ENCODE results near the gene FBXW8.

GRCh38 chr12:116954710-116955381, 44.1 kb downstream of the FBXW8 start:
- TF ChIP-seq CTCF (IDR thresholded peaks at IDR 0.05) (no peak), MLX (CRISPR knock-in tag; IDR thresholded peaks at IDR 0.05) (no peak), CREB1 (CRISPR knock-in tag; IDR thresholded peaks at IDR 0.05) (no peak), SMAD3 (CRISPR knock-in tag; IDR thresholded peaks at IDR 0.05; ENCODE audit: borderline replicate concordance) (no peak), NR2C2 (CRISPR knock-in tag; IDR thresholded peaks at IDR 0.05) (no peak), NR3C1 (CRISPR knock-in tag; conservative IDR thresholded peaks at IDR 0.05; ENCODE audit: low read depth) (no peak), JUN (CRISPR knock-in tag; IDR thresholded peaks at IDR 0.05) (no peak), TEAD4 (CRISPR knock-in tag; IDR thresholded peaks at IDR 0.05) (no peak), SP1 (CRISPR knock-in tag; conservative IDR thresholded peaks at IDR 0.05) (no peak), IRF2 (CRISPR knock-in tag; IDR thresholded peaks at IDR 0.05; ENCODE audit: borderline replicate concordance, low read depth) (no peak), USF2 (CRISPR knock-in tag; IDR thresholded peaks at IDR 0.05) (no peak), MAX (CRISPR knock-in tag; IDR thresholded peaks at IDR 0.05) (no peak), TCF7 (CRISPR knock-in tag; IDR thresholded peaks at IDR 0.05; ENCODE audit: low read depth) (no peak), ZNF512 (CRISPR knock-in tag; IDR thresholded peaks at IDR 0.05; ENCODE audit: borderline replicate concordance) (no peak)

All from WTC11 (cell line).